ENCODE measurements around the gene NELFCD.

The NELFCD gene

DNA sequence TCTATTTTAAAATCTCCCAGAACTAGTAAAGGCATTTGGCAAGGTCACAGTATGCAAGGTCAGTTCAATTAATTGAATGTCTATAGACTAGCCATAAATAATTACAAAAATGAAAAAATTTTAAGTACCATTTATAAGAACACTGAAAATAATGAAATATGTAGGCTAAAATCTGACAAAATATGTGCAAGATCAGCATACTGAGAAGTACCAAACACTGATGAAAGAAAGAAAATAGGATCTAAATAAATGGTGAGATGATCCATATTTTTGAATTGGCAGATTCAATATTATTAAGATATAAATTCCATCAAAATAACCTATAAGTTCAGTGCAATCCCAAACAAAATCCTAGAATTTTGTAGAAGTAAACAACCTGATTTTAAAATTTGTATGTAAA, 28.0 kb upstream of the NELFCD start:
- Histone ChIP-seq H3K4me1 (ENCODE audit: low read length) (no peaks in the 10 kb centered on the region), H3K27me3 (replicated peaks; ENCODE audit: insufficient read depth, low read length) (no peaks in the 10 kb centered on the region), H3K9ac (ENCODE audit: low read length) (no peak overlapping the region), H3K36me3 (replicated peaks; ENCODE audit: insufficient read depth, low read length) (no peaks in the 10 kb centered on the region), H3K4me2 (ENCODE audit: low read depth, low read length) (no peak overlapping the region), H3K4me3 (ENCODE audit: low read length) (no peak overlapping the region), H3K9me2 (replicated peaks; ENCODE audit: insufficient read depth, low read length) (no peaks in the 10 kb centered on the region), H3F3A (ENCODE audit: insufficient read depth, low read length) (no peaks in the 10 kb centered on the region), H3K9me3 (replicated peaks; ENCODE audit: insufficient read depth, low read length) (no peaks in the 10 kb centered on the region), H3K27ac (ENCODE audit: low read length) (no peak overlapping the region), H2AFZ (ENCODE audit: low read length) (no peak overlapping the region), H4K20me1 (ENCODE audit: insufficient read depth, low read length) (no peaks in the 10 kb centered on the region), H3K79me2 (ENCODE audit: low read length) (no peaks in the 10 kb centered on the region)
- no peak for DNase-seq
- no peak for TF ChIP-seq CTCF (IDR thresholded peaks at IDR 0.05; ENCODE audit: low read length)
- no peak for TF ChIP-seq EZH2phosphoT487 (IDR thresholded peaks at IDR 0.05; ENCODE audit: low read length)
- TF ChIP-seq EZH2 (optimal IDR thresholded peaks at IDR 0.05; ENCODE audit: low read depth, low read length) = no peak

- no peaks in the 10 kb centered on the region for H3K4me1 ChIP-seq (ENCODE audit: low read length)
- no peak overlapping the region for H3K27ac ChIP-seq (ENCODE audit: low read length)
- no peak overlapping the region for H3K9ac ChIP-seq (ENCODE audit: low read length)
- no peaks in the 10 kb centered on the region for H3K79me2 ChIP-seq (ENCODE audit: low read length)
- H3K4me2 ChIP-seq (ENCODE audit: low read depth, low read length) = no peak overlapping the region
- no peaks in the 10 kb centered on the region for H4K20me1 ChIP-seq (ENCODE audit: insufficient read depth, low read length)
- no peaks in the 10 kb centered on the region; the same call in 1 of the 2 replicates for H3F3A ChIP-seq (ENCODE audit: insufficient read depth, low read length)
- no peak overlapping the region for H2AFZ ChIP-seq (ENCODE audit: low read length)
- no peak for DNase-seq
- no peaks in the 10 kb centered on the region for H3K27me3 ChIP-seq (replicated peaks; ENCODE audit: insufficient read depth, low read length)
- no peaks in the 10 kb centered on the region for H3K36me3 ChIP-seq (replicated peaks; ENCODE audit: insufficient read depth, low read length)
- TF ChIP-seq EZH2phosphoT487 (IDR thresholded peaks at IDR 0.05; ENCODE audit: low read length) (no peak), EZH2 (optimal IDR thresholded peaks at IDR 0.05; ENCODE audit: low read depth, low read length) (no peak), CTCF (IDR thresholded peaks at IDR 0.05; ENCODE audit: low read length) (no peak)
- H3K4me3 ChIP-seq (ENCODE audit: low read length) = no peak overlapping the region
- H3K9me2 ChIP-seq (replicated peaks; ENCODE audit: insufficient read depth, low read length) = no peaks in the 10 kb centered on the region
- H3K9me3 ChIP-seq (replicated peaks; ENCODE audit: insufficient read depth, low read length) = no peaks in the 10 kb centered on the region
These were observed 25.0 kb upstream of the NELFCD start for GRCh38 chr20:58956078-58956477.

DNA sequence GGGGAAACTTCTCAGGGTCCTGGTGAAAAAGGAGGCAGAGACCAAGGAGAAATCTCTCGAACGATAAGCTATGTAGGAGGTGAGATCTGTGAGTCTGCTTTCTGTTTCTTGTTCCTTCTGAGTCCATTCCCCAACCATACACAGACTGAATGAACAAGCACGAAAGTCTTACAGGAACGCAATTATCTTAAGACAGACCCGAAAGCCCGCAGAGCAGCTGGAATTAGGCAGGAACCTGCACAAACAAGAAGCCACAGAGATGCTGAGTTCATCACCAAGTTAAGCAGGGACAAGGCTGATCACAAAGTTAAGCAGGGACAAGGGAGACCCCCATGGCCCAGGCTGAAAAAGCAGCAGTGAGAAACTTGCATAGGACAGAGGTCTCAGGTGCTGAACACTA, 21.4 kb upstream of the NELFCD start:
- H3K36me3 ChIP-seq (replicated peaks; ENCODE audit: insufficient read depth, low read length) = no peaks in the 10 kb centered on the region
- no peaks in the 10 kb centered on the region for H3K4me1 ChIP-seq (ENCODE audit: low read length)
- no peaks in the 10 kb centered on the region for H3K9me2 ChIP-seq (replicated peaks; ENCODE audit: insufficient read depth, low read length)
- peak; percentile 41 for DNase-seq
- H3F3A ChIP-seq (ENCODE audit: insufficient read depth, low read length) = no peaks in the 10 kb centered on the region; the same call in 1 of the 2 replicates
- no peaks in the 10 kb centered on the region for H4K20me1 ChIP-seq (ENCODE audit: insufficient read depth, low read length)
- H3K4me2 ChIP-seq (ENCODE audit: low read depth, low read length) = peak overlapping the region; percentile 33; the same call in 1 of the 2 replicates
- H3K27ac ChIP-seq (ENCODE audit: low read length) = peak overlapping the region; percentile 14; the same call in 1 of the 2 replicates
- H2AFZ ChIP-seq (ENCODE audit: low read length) = peak overlapping the region; percentile 52
- no peak overlapping the region for H3K4me3 ChIP-seq (ENCODE audit: low read length)
- H3K9ac ChIP-seq (ENCODE audit: low read length) = peak overlapping the region; percentile 24; the same call in 1 of the 2 replicates
- H3K79me2 ChIP-seq (ENCODE audit: low read length) = no peaks in the 10 kb centered on the region
- no peaks in the 10 kb centered on the region for H3K27me3 ChIP-seq (replicated peaks; ENCODE audit: insufficient read depth, low read length)
- no peaks in the 10 kb centered on the region for H3K9me3 ChIP-seq (replicated peaks; ENCODE audit: insufficient read depth, low read length)
- TF ChIP-seq CTCF (IDR thresholded peaks at IDR 0.05; ENCODE audit: low read length) = no peak
- no peak for TF ChIP-seq EZH2phosphoT487 (IDR thresholded peaks at IDR 0.05; ENCODE audit: low read length)
- no peak for TF ChIP-seq EZH2 (optimal IDR thresholded peaks at IDR 0.05; ENCODE audit: low read depth, low read length)
